IMR-90 (cell line): ENCODE results near the gene TM7SF3. TPM values are rescaled to one million over a fixed set of nuclear protein-coding genes. Genes with fewer than 3 reads are reported as not detected.

Experiments
- ATAC-seq: fragments of 200-7000 bp; cut with Tn5 transposase; 2 replicates; pipeline ENCODE4 v1.9.1; 2020; ENCODE audit warnings: low read depth, mild to moderate bottlenecking, moderate library complexity
- BruUV-seq: library from RNA; stranded (reverse); fragments of 400-500 nt; replicated peaks from 2 replicates; lab custom pipeline; 2021; lab: Mats Ljungman, UMichigan
- CTCF ChIA-PET: fragments of 300-600 bp; formaldehyde crosslinking; extraction: SDS; loops from one replicate; lab custom pipeline; 2021; ENCODE audit warnings: antibody characterized with exemption; lab: Yijun Ruan, JAX
- POLR2A ChIA-PET: fragments of 300-600 bp; sonication (Branson Sonifier 250); formaldehyde crosslinking; loops from one replicate; lab custom pipeline; 2022; ENCODE audit warnings: antibody characterized with exemption; ENCODE audit not compliant: unreplicated experiment; lab: Charles Lee
- DNase-seq: peaks from one replicate; pipeline ENCODE4 v3.0.0; 2013
- H2AFZ ChIP-seq: replicated peaks from 2 replicates; pipeline ENCODE3; 2013; ENCODE audit warnings: low read length, mild to moderate bottlenecking; ENCODE audit not compliant: poor library complexity
- H2AK5ac ChIP-seq: 2 replicates; pipeline ENCODE4 v1.6.1; 2013; ENCODE audit warnings: low read depth, low read length, inconsistent platforms
- H2AK9ac ChIP-seq: replicated peaks from 2 replicates; pipeline ENCODE3; 2013; ENCODE audit warnings: mild to moderate bottlenecking, low read depth, low read length, moderate library complexity; ENCODE audit not compliant: poor library complexity
- H2BK120ac ChIP-seq: 2 replicates; pipeline ENCODE4 v1.6.1; 2013; ENCODE audit warnings: low read depth, low read length, inconsistent platforms
- H2BK15ac ChIP-seq: 3 replicates; pipeline ENCODE4 v1.6.1; 2013; ENCODE audit warnings: low read depth, low read length, inconsistent platforms
- H2BK20ac ChIP-seq: 2 replicates; pipeline ENCODE4 v1.6.1; 2013; ENCODE audit warnings: low read depth, mild to moderate bottlenecking, inconsistent platforms, low read length, moderate library complexity
- H2BK5ac ChIP-seq: 2 replicates; pipeline ENCODE4 v1.6.1; 2013; ENCODE audit warnings: mild to moderate bottlenecking, low read depth, low read length, inconsistent platforms; ENCODE audit not compliant: poor library complexity, severe bottlenecking
- H3K14ac ChIP-seq: replicated peaks from 2 replicates; pipeline ENCODE4 v1.6.1; 2013; ENCODE audit warnings: low read depth, low read length, inconsistent platforms
- H3K18ac ChIP-seq: 2 replicates; pipeline ENCODE4 v1.6.1; 2013; ENCODE audit warnings: low read depth, low read length, control low read depth
- H3K23ac ChIP-seq: 2 replicates; pipeline ENCODE4 v1.6.1; 2013; ENCODE audit warnings: low read depth, low read length, inconsistent platforms
- H3K27ac ChIP-seq: 2 replicates; pipeline ENCODE4 v1.5.1; 2013; ENCODE audit warnings: mild to moderate bottlenecking, control low read depth, low read length; ENCODE audit not compliant: insufficient read depth
- H3K27me3 ChIP-seq: 2 replicates; pipeline ENCODE4 v1.6.1; 2013; ENCODE audit warnings: low read length; ENCODE audit not compliant: control insufficient read depth, insufficient read depth
- H3K36me3 ChIP-seq: 2 replicates; pipeline ENCODE4 v1.6.1; 2013; ENCODE audit warnings: low read length, mixed read lengths; ENCODE audit not compliant: control insufficient read depth, insufficient read depth
- H3K4ac ChIP-seq: 2 replicates; pipeline ENCODE4 v1.6.1; 2013; ENCODE audit warnings: low read depth, low read length, inconsistent platforms
- H3K4me1 ChIP-seq: 2 replicates; pipeline ENCODE4 v1.6.1; 2013; ENCODE audit warnings: low read length, mixed read lengths; ENCODE audit not compliant: control insufficient read depth, insufficient read depth
- H3K4me2 ChIP-seq: 2 replicates; pipeline ENCODE4 v1.6.1; 2013; ENCODE audit warnings: low read depth, mild to moderate bottlenecking, control low read depth, low read length, moderate library complexity
- H3K4me3 ChIP-seq: 2 replicates; pipeline ENCODE4 v1.5.1; 2013; ENCODE audit warnings: low read depth, mild to moderate bottlenecking, control low read depth, low read length, moderate library complexity; ENCODE audit not compliant: insufficient read depth
- H3K56ac ChIP-seq: 2 replicates; pipeline ENCODE4 v1.6.1; 2013; ENCODE audit warnings: low read length, inconsistent platforms; ENCODE audit not compliant: insufficient read depth; ENCODE audit errors: extremely low read depth
- H3K79me1 ChIP-seq, 2 experiments: 2 replicates each; pipeline ENCODE4 v1.6.1; 2013; ENCODE audit warnings: low read length in 2 of 2, inconsistent platforms in 1 of 2, low read depth in 1 of 2
- H3K9ac ChIP-seq: 2 replicates; pipeline ENCODE4 v1.6.1; 2013; ENCODE audit warnings: low read depth, low read length, control low read depth
- H3K9me1 ChIP-seq: 2 replicates; pipeline ENCODE4 v1.6.1; 2013; ENCODE audit warnings: low read length, inconsistent platforms; ENCODE audit not compliant: insufficient read depth
- H3K9me3 ChIP-seq: 2 replicates; pipeline ENCODE4 v1.6.1; 2013; ENCODE audit warnings: low read length; ENCODE audit not compliant: control insufficient read depth, insufficient read depth
- H4K20me1 ChIP-seq: 2 replicates; pipeline ENCODE4 v1.6.1; 2013; ENCODE audit warnings: low read length, inconsistent platforms; ENCODE audit not compliant: insufficient read depth
- H4K5ac ChIP-seq: 2 replicates; pipeline ENCODE4 v1.6.1; 2013; ENCODE audit warnings: mild to moderate bottlenecking, low read depth, low read length, control low read depth
- H4K8ac ChIP-seq, 2 experiments: 2 replicates each; pipeline ENCODE4 v1.6.1; 2013; ENCODE audit warnings: low read depth in 2 of 2, low read length in 2 of 2, control low read depth in 1 of 2, inconsistent platforms in 1 of 2
- H4K91ac ChIP-seq: 2 replicates; pipeline ENCODE4 v1.6.1; 2013; ENCODE audit warnings: low read depth, low read length, inconsistent platforms; ENCODE audit not compliant: insufficient read depth
- BHLHE40 ChIP-seq: fragments of 150-350 bp; IDR thresholded peaks from 2 replicates; pipeline ENCODE4 v1.6.1; 2016; ENCODE audit warnings: mild to moderate bottlenecking, low read depth, low read length
- CEBPB ChIP-seq: IDR thresholded peaks from 2 replicates; pipeline ENCODE4 v1.6.1; 2012; ENCODE audit warnings: low read depth, low read length, improper control_type of control experiment
- CHD1 ChIP-seq: IDR thresholded peaks from 2 replicates; pipeline ENCODE4 v1.6.1; 2012; ENCODE audit warnings: low read depth, low read length, improper control_type of control experiment
- CTCF ChIP-seq: conservative IDR thresholded peaks from 2 replicates; pipeline ENCODE4 v1.5.1; 2012; ENCODE audit warnings: mild to moderate bottlenecking, low read depth, low read length, improper control_type of control experiment
- ELK1 ChIP-seq: fragments of 150-350 bp; IDR thresholded peaks from 2 replicates; pipeline ENCODE4 v1.6.1; 2016; ENCODE audit warnings: low read depth, mild to moderate bottlenecking, low read length, moderate library complexity, borderline replicate concordance
- FOS ChIP-seq: fragments of 150-350 bp; IDR thresholded peaks from 2 replicates; pipeline ENCODE4 v1.6.1; 2016; ENCODE audit warnings: low read depth, low read length
- MAFK ChIP-seq: IDR thresholded peaks from 2 replicates; pipeline ENCODE4 v1.6.1; 2012; ENCODE audit warnings: low read depth, low read length, improper control_type of control experiment
- MAZ ChIP-seq: IDR thresholded peaks from 2 replicates; pipeline ENCODE4 v1.6.1; 2012; ENCODE audit warnings: low read depth, mild to moderate bottlenecking, low read length, improper control_type of control experiment, moderate library complexity, borderline replicate concordance
- MXI1 ChIP-seq: IDR thresholded peaks from 2 replicates; pipeline ENCODE4 v1.6.1; 2012; ENCODE audit warnings: low read depth, mild to moderate bottlenecking, low read length, moderate library complexity, borderline replicate concordance
- NFE2L2 ChIP-seq: fragments of 150-350 bp; IDR thresholded peaks from 2 replicates; pipeline ENCODE4 v1.6.1; 2016; ENCODE audit warnings: low read depth, mild to moderate bottlenecking, low read length
- POLR2A ChIP-seq: IDR thresholded peaks from 2 replicates; pipeline ENCODE4 v1.6.1; 2012; ENCODE audit warnings: mild to moderate bottlenecking, low read depth, low read length
- RAD21 ChIP-seq: IDR thresholded peaks from 2 replicates; pipeline ENCODE4 v1.6.1; 2012; ENCODE audit warnings: low read length, improper control_type of control experiment
- RCOR1 ChIP-seq: IDR thresholded peaks from 2 replicates; pipeline ENCODE4 v1.6.1; 2012; ENCODE audit warnings: mild to moderate bottlenecking, low read length, improper control_type of control experiment; ENCODE audit not compliant: insufficient replicate concordance
- RFX5 ChIP-seq: IDR thresholded peaks from 2 replicates; pipeline ENCODE4 v1.8.0; 2012; ENCODE audit warnings: low read depth, mild to moderate bottlenecking, low read length, moderate library complexity
- SMC3 ChIP-seq: fragments of 150-350 bp; IDR thresholded peaks from 2 replicates; pipeline ENCODE4 v1.6.1; 2016; ENCODE audit warnings: low read depth, mild to moderate bottlenecking, antibody characterized with exemption, low read length, moderate library complexity
- USF2 ChIP-seq: fragments of 150-350 bp; IDR thresholded peaks from 2 replicates; pipeline ENCODE4 v1.6.1; 2017; ENCODE audit warnings: mild to moderate bottlenecking, antibody characterized with exemption, low read length, low read depth
- WGBS, 2 experiments: methylation state at CpG; one replicate each; pipeline versions ENCODE4 v1.1.5 to v1.1.7; 2013; ENCODE audit warnings: missing lambda C conversion rate in 2 of 2; ENCODE audit not compliant: insufficient read length in 1 of 2; ENCODE audit errors: extremely low coverage in 2 of 2; 5-methylcytosine and 5-hydroxymethylcytosine counted together
- dilution Hi-C: fragments of 300-500 bp; cut with HindIII; formaldehyde crosslinking; loops from one replicate; pipeline ENCODE4 v1.14.3; 2018; ENCODE audit warnings: low sequenced_read_pairs; ENCODE audit not compliant: unreplicated experiment
- in situ Hi-C: fragments of 300-500 bp; cut with MboI; formaldehyde crosslinking; loops from 3 replicates; pipeline ENCODE4 v1.14.3; 2019; ENCODE audit warnings: low sequenced_read_pairs, inconsistent platforms, mixed read lengths
- intact Hi-C: fragments of 100-400 bp; cut with micrococcal nuclease; formaldehyde crosslinking; loops from 2 replicates; pipeline ENCODE4 v1.10.0; 2022
- polyA plus RNA-seq, 3 experiments: library from polyadenylated mRNA; depleted of rRNA; stranded (reverse); fragments of >200 nt; gene quantifications; 2 replicates each; pipeline ENCODE4 v1.2.3, GENCODE V29; 2012; ENCODE audit warnings: low replicate concordance in 1 of 3
- total RNA-seq: library from RNA; depleted of rRNA; stranded (reverse); fragments of >200 nt; gene quantifications from 2 replicates; pipeline ENCODE4 v1.2.3, GENCODE V29; 2012

Gene TM7SF3
- total and polyA plus RNA-seq, 2 of the 4 experiments (the other 2 are of a cell fraction) = 35.3 to 46.6 TPM

- in situ Hi-C loops (no loop called here), intact Hi-C loops (no loop called here), dilution Hi-C loops (no loop called here)
- no peak overlapping the region for H4K91ac ChIP-seq
- no peak overlapping the region for H2AFZ ChIP-seq
- CTCF ChIA-PET = no interaction called here
- no CpG with 5 or more reads among the region's 1 CpG for WGBS, 2 experiments
- no peak overlapping the region for H4K8ac ChIP-seq
- H3K4me3 ChIP-seq = no peak overlapping the region
- BruUV-seq = no TSS peak
- no peak overlapping the region for H2AK5ac ChIP-seq
- no peaks in the 10 kb centered on the region for H3K4me1 ChIP-seq
- H3K14ac ChIP-seq = no peak overlapping the region
- no peak overlapping the region for H2AK9ac ChIP-seq
- H2BK5ac ChIP-seq = no peak overlapping the region
- no peak overlapping the region for H3K9ac ChIP-seq
- DNase-seq = no peak
- no peak overlapping the region for H3K27ac ChIP-seq
- peaks cover 26% of the 10 kb centered on the region for H4K20me1 ChIP-seq
- no peaks in the 10 kb centered on the region for H3K27me3 ChIP-seq
- no peak overlapping the region for H3K4ac ChIP-seq
- no peak overlapping the region for H2BK20ac ChIP-seq
- TF ChIP-seq RCOR1 (no peak), BHLHE40 (no peak), FOS (no peak), RAD21 (no peak), CEBPB (no peak), POLR2A (no peak), ELK1 (no peak), RFX5 (no peak), MAZ (no peak), NFE2L2 (no peak), SMC3 (no peak), USF2 (no peak), MAFK (no peak), CTCF (no peak), CHD1 (no peak), MXI1 (no peak)
- H3K36me3 ChIP-seq = no peaks in the 10 kb centered on the region
- no peak overlapping the region for H3K56ac ChIP-seq
- no peaks in the 10 kb centered on the region for H3K9me1 ChIP-seq
- no peak overlapping the region for H2BK15ac ChIP-seq
- no peak overlapping the region for H3K4me2 ChIP-seq
- POLR2A ChIA-PET = no interaction called here
- H2BK120ac ChIP-seq = no peak overlapping the region
- H3K9me3 ChIP-seq = 0 out of 2 replicates have a peak, but pooled peaks cover 3% of the 10 kb centered on the region
- H3K79me1 ChIP-seq = peaks cover 2 to 41% of the 10 kb centered on the region in 2 experiments; a peak in 3 of 4 replicates
- H4K5ac ChIP-seq = no peak overlapping the region
- ATAC-seq = no peak
- no peak overlapping the region for H3K18ac ChIP-seq
- no peak overlapping the region for H3K23ac ChIP-seq
These were observed 65.9 kb downstream of the TM7SF3 start for GRCh38 chr12:26948309-26948708.
